HEK293 (cell line): Measurements from ENCODE around the gene EMSY.

Experiments used
- CTCF ChIA-PET: fragments of 350-600 bp; formaldehyde crosslinking; extraction: SDS; loops from one replicate; lab custom pipeline; 2021; ENCODE audit warnings: antibody characterized with exemption; lab: Yijun Ruan, JAX
- POLR2A ChIA-PET: fragments of 300-600 bp; formaldehyde crosslinking; extraction: SDS; loops from one replicate; lab custom pipeline; 2020; ENCODE audit warnings: antibody characterized with exemption, inconsistent platforms; lab: Yijun Ruan, JAX
- H3K27ac ChIP-seq: fragments of 200-500 bp; sonication (Bioruptor generic); 2 replicates; pipeline ENCODE4 v1.5.1; 2014; ENCODE audit warnings: low read depth, low read length, control low read depth, inconsistent platforms; ENCODE audit errors: extremely low read depth
- H3K36me3 ChIP-seq, 2 experiments: fragments of 200-500 bp in 1 of 2; sonication (Bioruptor generic) in 1 of 2; 1 replicate in 1 of 2; 2 replicates in 1 of 2; pipeline ENCODE4 v1.5.1; 2014 to 2017; ENCODE audit warnings: inconsistent platforms in 2 of 2, low read length in 2 of 2; ENCODE audit not compliant: control insufficient read depth in 2 of 2, insufficient read depth in 1 of 2
- H3K4me1 ChIP-seq: fragments of 200-500 bp; sonication (Bioruptor generic); 2 replicates; pipeline ENCODE4 v1.5.1; 2014; ENCODE audit warnings: mild to moderate bottlenecking, low read length, inconsistent platforms; ENCODE audit not compliant: control insufficient read depth, insufficient read depth
- H3K4me3 ChIP-seq: 2 replicates; pipeline ENCODE4 v1.5.1; 2011; ENCODE audit warnings: low read depth, mild to moderate bottlenecking, control low read depth, low read length, moderate library complexity
- H3K9me3 ChIP-seq: fragments of 200-500 bp; sonication (Bioruptor generic); 2 replicates; pipeline ENCODE4 v1.5.1; 2014; ENCODE audit warnings: low read depth, low read length, inconsistent platforms; ENCODE audit not compliant: control insufficient read depth, insufficient read depth
- EGR2 ChIP-seq: fragments of 450-650 bp; formaldehyde crosslinking; IDR thresholded peaks from 2 replicates; pipeline ENCODE4 v1.5.1; 2016; ENCODE audit warnings: low read depth, missing biosample characterization, missing genetic modification characterization
- FEZF1 ChIP-seq: fragments of 450-650 bp; formaldehyde crosslinking; IDR thresholded peaks from 2 replicates; pipeline ENCODE4 v1.5.1; 2016; ENCODE audit warnings: missing biosample characterization, missing genetic modification characterization
- HOXA7 ChIP-seq: sonication (generic); formaldehyde crosslinking; IDR thresholded peaks from 2 replicates; pipeline ENCODE4 v1.8.1; 2022; ENCODE audit warnings: missing genetic modification reagents, borderline replicate concordance
- KLF1 ChIP-seq: fragments of 450-650 bp; formaldehyde crosslinking; IDR thresholded peaks from 2 replicates; pipeline ENCODE4 v1.5.1; 2016; ENCODE audit warnings: missing biosample characterization, missing genetic modification characterization
- MEIS1 ChIP-seq: sonication (generic); formaldehyde crosslinking; IDR thresholded peaks from 2 replicates; pipeline ENCODE4 v1.8.1; 2022; ENCODE audit warnings: missing genetic modification reagents, mild to moderate bottlenecking, borderline replicate concordance
- OVOL3 ChIP-seq: fragments of 450-650 bp; formaldehyde crosslinking; IDR thresholded peaks from 2 replicates; pipeline ENCODE4 v1.5.1; 2016; ENCODE audit warnings: missing biosample characterization, missing genetic modification characterization
- PRDM1 ChIP-seq: fragments of 450-650 bp; formaldehyde crosslinking; IDR thresholded peaks from 2 replicates; pipeline ENCODE4; 2016; ENCODE audit warnings: missing biosample characterization, missing genetic modification characterization
- SALL2 ChIP-seq: fragments of 450-650 bp; formaldehyde crosslinking; IDR thresholded peaks from 2 replicates; pipeline ENCODE4 v1.5.0; 2017; ENCODE audit warnings: missing biosample characterization, mild to moderate bottlenecking, missing genetic modification characterization, borderline replicate concordance
- SETDB1 ChIP-seq: IDR thresholded peaks from one replicate; pipeline ENCODE4 v1.6.1; 2017; ENCODE audit warnings: mild to moderate bottlenecking, low read length, moderate library complexity, mixed read lengths; ENCODE audit not compliant: insufficient read length
- TCF7L2 ChIP-seq: IDR thresholded peaks from 2 replicates; pipeline ENCODE4 v1.6.1; 2011; ENCODE audit warnings: low read depth, mild to moderate bottlenecking, inconsistent platforms, low read length, moderate library complexity, borderline replicate concordance
- TRIM28 ChIP-seq: IDR thresholded peaks from 2 replicates; pipeline ENCODE4 v1.6.1; 2011; ENCODE audit warnings: low read length, control low read depth, borderline replicate concordance
- ZBTB48 ChIP-seq: fragments of 450-650 bp; formaldehyde crosslinking; IDR thresholded peaks from 2 replicates; pipeline ENCODE4 v1.5.1; 2016; ENCODE audit warnings: missing biosample characterization, missing genetic modification characterization
- ZNF114 ChIP-seq: fragments of 450-650 bp; formaldehyde crosslinking; IDR thresholded peaks from 2 replicates; pipeline ENCODE4 v1.5.0; 2017; ENCODE audit warnings: missing biosample characterization, missing genetic modification characterization
- ZNF138 ChIP-seq: fragments of 450-650 bp; formaldehyde crosslinking; IDR thresholded peaks from 2 replicates; pipeline ENCODE4 v1.5.1; 2016; ENCODE audit warnings: missing biosample characterization, missing genetic modification characterization, borderline replicate concordance
- ZNF169 ChIP-seq: fragments of 450-650 bp; formaldehyde crosslinking; IDR thresholded peaks from 2 replicates; pipeline ENCODE4 v1.5.1; 2016; ENCODE audit warnings: missing biosample characterization, missing genetic modification characterization
- ZNF214 ChIP-seq: fragments of 450-650 bp; formaldehyde crosslinking; IDR thresholded peaks from 2 replicates; pipeline ENCODE4 v1.5.1; 2017; ENCODE audit warnings: missing biosample characterization, mild to moderate bottlenecking, missing genetic modification characterization, borderline replicate concordance
- ZNF350 ChIP-seq: fragments of 450-650 bp; formaldehyde crosslinking; IDR thresholded peaks from 2 replicates; pipeline ENCODE4 v1.5.0; 2017; ENCODE audit warnings: missing biosample characterization, mild to moderate bottlenecking, missing genetic modification characterization
- ZNF514 ChIP-seq: fragments of 450-650 bp; formaldehyde crosslinking; IDR thresholded peaks from 2 replicates; pipeline ENCODE4 v1.5.1; 2016; ENCODE audit warnings: missing biosample characterization, missing genetic modification characterization
- ZNF560 ChIP-seq: fragments of 450-650 bp; formaldehyde crosslinking; IDR thresholded peaks from 2 replicates; pipeline ENCODE4 v1.5.1; 2017; ENCODE audit warnings: missing biosample characterization, missing genetic modification characterization, borderline replicate concordance
- ZNF561 ChIP-seq: fragments of 450-650 bp; IDR thresholded peaks from 2 replicates; pipeline ENCODE4 v1.5.1; 2018; ENCODE audit warnings: missing biosample characterization, missing genetic modification characterization, borderline replicate concordance
- ZNF596 ChIP-seq: fragments of 450-650 bp; IDR thresholded peaks from 2 replicates; pipeline ENCODE4 v1.5.0; 2018; ENCODE audit warnings: missing biosample characterization, mild to moderate bottlenecking, missing genetic modification characterization, moderate library complexity
- ZNF707 ChIP-seq: fragments of 450-650 bp; formaldehyde crosslinking; IDR thresholded peaks from 2 replicates; pipeline ENCODE4 v1.5.1; 2016; ENCODE audit warnings: missing biosample characterization, missing genetic modification characterization
- ZNF76 ChIP-seq: fragments of 450-650 bp; formaldehyde crosslinking; IDR thresholded peaks from 2 replicates; pipeline ENCODE4; 2016; ENCODE audit warnings: low read depth, missing biosample characterization, missing genetic modification characterization, borderline replicate concordance
- ZNF785 ChIP-seq: fragments of 450-650 bp; formaldehyde crosslinking; IDR thresholded peaks from 2 replicates; pipeline ENCODE4 v1.5.1; 2016; ENCODE audit warnings: missing biosample characterization, missing genetic modification characterization
- ZSCAN16 ChIP-seq: fragments of 450-650 bp; formaldehyde crosslinking; IDR thresholded peaks from 2 replicates; pipeline ENCODE4 v1.5.1; 2016; ENCODE audit warnings: missing biosample characterization, missing genetic modification characterization
- TF ChIP-seq, protein P1 (sequence below): fragments of 450-650 bp; formaldehyde crosslinking; IDR thresholded peaks from 2 replicates; pipeline ENCODE4 v1.5.1; 2016; ENCODE audit warnings: missing biosample characterization, missing genetic modification characterization
- TF ChIP-seq, protein P2 (sequence below): fragments of 450-650 bp; formaldehyde crosslinking; IDR thresholded peaks from 2 replicates; pipeline ENCODE4 v1.5.1; 2016; ENCODE audit warnings: missing biosample characterization, missing genetic modification characterization
- TF ChIP-seq, protein P3 (sequence below): fragments of 450-650 bp; formaldehyde crosslinking; IDR thresholded peaks from 2 replicates; pipeline ENCODE4 v1.5.1; 2016; ENCODE audit warnings: missing biosample characterization, missing genetic modification characterization
- TF ChIP-seq, protein P4 (sequence below): fragments of 450-650 bp; formaldehyde crosslinking; IDR thresholded peaks from 2 replicates; pipeline ENCODE4 v1.5.1; 2017; ENCODE audit warnings: missing biosample characterization, missing genetic modification characterization

Gene EMSY

DNA sequence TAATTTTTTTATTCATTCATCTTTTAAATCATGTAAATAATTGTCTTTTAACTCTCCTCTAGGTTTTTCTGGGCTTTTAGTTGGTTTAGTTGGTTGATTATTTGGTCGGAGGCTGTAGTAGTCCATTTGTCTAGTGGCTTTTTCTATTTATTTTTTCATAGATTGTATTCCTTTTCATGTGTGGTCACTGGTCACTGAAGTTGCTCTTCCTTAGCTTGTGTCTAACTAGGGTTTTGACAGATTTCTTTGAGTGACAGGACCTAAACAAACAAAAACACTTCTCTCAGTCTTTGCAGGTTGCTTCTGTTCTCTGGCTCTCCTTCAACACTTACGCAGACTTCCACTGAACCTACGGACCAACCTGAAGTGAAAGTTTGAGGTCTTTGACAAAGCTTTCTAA, 112.6 kb downstream of the EMSY start:
- TF ChIP-seq ZNF560 (tag by site-specific recombination) = no peak
- TF ChIP-seq, protein P1, sequence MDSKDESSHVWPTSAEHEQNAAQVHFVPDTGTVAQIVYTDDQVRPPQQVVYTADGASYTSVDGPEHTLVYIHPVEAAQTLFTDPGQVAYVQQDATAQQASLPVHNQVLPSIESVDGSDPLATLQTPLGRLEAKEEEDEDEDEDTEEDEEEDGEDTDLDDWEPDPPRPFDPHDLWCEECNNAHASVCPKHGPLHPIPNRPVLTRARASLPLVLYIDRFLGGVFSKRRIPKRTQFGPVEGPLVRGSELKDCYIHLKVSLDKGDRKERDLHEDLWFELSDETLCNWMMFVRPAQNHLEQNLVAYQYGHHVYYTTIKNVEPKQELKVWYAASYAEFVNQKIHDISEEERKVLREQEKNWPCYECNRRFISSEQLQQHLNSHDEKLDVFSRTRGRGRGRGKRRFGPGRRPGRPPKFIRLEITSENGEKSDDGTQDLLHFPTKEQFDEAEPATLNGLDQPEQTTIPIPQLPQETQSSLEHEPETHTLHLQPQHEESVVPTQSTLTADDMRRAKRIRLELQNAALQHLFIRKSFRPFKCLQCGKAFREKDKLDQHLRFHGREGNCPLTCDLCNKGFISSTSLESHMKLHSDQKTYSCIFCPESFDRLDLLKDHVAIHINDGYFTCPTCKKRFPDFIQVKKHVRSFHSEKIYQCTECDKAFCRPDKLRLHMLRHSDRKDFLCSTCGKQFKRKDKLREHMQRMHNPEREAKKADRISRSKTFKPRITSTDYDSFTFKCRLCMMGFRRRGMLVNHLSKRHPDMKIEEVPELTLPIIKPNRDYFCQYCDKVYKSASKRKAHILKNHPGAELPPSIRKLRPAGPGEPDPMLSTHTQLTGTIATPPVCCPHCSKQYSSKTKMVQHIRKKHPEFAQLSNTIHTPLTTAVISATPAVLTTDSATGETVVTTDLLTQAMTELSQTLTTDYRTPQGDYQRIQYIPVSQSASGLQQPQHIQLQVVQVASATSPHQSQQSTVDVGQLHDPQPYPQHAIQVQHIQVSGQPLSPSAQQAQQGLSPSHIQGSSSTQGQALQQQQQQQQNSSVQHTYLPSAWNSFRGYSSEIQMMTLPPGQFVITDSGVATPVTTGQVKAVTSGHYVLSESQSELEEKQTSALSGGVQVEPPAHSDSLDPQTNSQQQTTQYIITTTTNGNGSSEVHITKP (tag by site-specific recombination) = no peak
- TF ChIP-seq, protein P2, sequence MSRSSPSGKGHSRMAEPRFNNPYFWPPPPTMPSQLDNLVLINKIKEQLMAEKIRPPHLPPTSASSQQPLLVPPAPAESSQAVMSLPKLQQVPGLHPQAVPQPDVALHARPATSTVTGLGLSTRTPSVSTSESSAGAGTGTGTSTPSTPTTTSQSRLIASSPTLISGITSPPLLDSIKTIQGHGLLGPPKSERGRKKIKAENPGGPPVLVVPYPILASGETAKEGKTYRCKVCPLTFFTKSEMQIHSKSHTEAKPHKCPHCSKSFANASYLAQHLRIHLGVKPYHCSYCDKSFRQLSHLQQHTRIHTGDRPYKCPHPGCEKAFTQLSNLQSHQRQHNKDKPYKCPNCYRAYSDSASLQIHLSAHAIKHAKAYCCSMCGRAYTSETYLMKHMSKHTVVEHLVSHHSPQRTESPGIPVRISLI (tag by site-specific recombination) = no peak
- TF ChIP-seq MEIS1 (CRISPR knock-in tag) = no peak
- TF ChIP-seq SALL2 (tag by site-specific recombination) = no peak
- no peak for TF ChIP-seq ZNF561
- TF ChIP-seq ZNF169 (tag by site-specific recombination) = no peak
- no peak for TF ChIP-seq OVOL3 (tag by site-specific recombination)
- TF ChIP-seq ZNF138 (tag by site-specific recombination) = no peak
- no peak for TF ChIP-seq EGR2 (tag by site-specific recombination)
- TF ChIP-seq HOXA7 (CRISPR knock-in tag) = no peak
- TF ChIP-seq FEZF1 (tag by site-specific recombination) = no peak
- TF ChIP-seq ZNF785 (tag by site-specific recombination) = no peak
- TF ChIP-seq SETDB1 = no peak
- TF ChIP-seq, all 188 proteins: peak for 0
- ChIA-PET POLR2A (no interaction called here), CTCF (no interaction called here)

DNA sequence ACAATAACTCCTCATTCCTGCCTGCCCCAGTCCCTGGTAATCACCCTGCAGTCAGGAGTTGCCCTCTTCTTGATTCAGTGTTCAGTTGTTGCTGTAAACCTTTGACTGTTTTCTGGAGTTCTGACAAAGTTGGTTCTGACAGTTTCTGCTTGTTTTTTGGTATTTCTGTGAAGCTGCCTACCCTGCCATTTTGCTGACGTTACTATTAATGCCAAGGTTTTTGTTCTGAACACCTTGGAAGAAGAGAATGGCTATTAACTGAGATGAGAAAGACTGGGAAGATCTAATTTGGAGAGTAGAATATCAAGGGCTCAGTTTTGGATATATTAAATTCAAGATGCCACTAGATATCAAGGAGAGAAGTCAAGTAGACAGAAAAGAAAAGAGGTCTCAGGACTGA, 113.7 kb downstream of the EMSY start:
- Histone ChIP-seq H3K4me1 (no peaks in the 10 kb centered on the region), H3K36me3 (no peaks in the 10 kb centered on the region), H3K9me3 (no peaks in the 10 kb centered on the region), H3K4me3 (no peak overlapping the region), H3K27ac (no peak overlapping the region)
- CTCF ChIA-PET = no interaction called here
- POLR2A ChIA-PET = no interaction called here
- TF ChIP-seq, protein P3, sequence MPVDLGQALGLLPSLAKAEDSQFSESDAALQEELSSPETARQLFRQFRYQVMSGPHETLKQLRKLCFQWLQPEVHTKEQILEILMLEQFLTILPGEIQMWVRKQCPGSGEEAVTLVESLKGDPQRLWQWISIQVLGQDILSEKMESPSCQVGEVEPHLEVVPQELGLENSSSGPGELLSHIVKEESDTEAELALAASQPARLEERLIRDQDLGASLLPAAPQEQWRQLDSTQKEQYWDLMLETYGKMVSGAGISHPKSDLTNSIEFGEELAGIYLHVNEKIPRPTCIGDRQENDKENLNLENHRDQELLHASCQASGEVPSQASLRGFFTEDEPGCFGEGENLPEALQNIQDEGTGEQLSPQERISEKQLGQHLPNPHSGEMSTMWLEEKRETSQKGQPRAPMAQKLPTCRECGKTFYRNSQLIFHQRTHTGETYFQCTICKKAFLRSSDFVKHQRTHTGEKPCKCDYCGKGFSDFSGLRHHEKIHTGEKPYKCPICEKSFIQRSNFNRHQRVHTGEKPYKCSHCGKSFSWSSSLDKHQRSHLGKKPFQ (tag by site-specific recombination) = no peak
- TF ChIP-seq ZNF76 (tag by site-specific recombination) (no peak), ZNF214 (no peak), ZNF514 (tag by site-specific recombination) (no peak), TCF7L2 (no peak), ZNF707 (tag by site-specific recombination) (no peak), ZNF114 (tag by site-specific recombination) (no peak), ZSCAN16 (no peak), TRIM28 (no peak), PRDM1 (tag by site-specific recombination) (no peak), ZBTB48 (tag by site-specific recombination) (no peak), ZNF350 (no peak), KLF1 (tag by site-specific recombination) (no peak), ZNF596 (tag by site-specific recombination) (no peak)
- TF ChIP-seq, protein P2 (tag by site-specific recombination) = no peak
- TF ChIP-seq, protein P4, sequence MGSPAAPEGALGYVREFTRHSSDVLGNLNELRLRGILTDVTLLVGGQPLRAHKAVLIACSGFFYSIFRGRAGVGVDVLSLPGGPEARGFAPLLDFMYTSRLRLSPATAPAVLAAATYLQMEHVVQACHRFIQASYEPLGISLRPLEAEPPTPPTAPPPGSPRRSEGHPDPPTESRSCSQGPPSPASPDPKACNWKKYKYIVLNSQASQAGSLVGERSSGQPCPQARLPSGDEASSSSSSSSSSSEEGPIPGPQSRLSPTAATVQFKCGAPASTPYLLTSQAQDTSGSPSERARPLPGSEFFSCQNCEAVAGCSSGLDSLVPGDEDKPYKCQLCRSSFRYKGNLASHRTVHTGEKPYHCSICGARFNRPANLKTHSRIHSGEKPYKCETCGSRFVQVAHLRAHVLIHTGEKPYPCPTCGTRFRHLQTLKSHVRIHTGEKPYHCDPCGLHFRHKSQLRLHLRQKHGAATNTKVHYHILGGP = no peak

More for the DNA sequence above, 112.6 kb downstream of the EMSY start:
- no peaks in the 10 kb centered on the region for H3K36me3 ChIP-seq
- no peak overlapping the region for H3K27ac ChIP-seq
- no peak overlapping the region for H3K4me3 ChIP-seq
- no peaks in the 10 kb centered on the region for H3K9me3 ChIP-seq
- H3K4me1 ChIP-seq = no peaks in the 10 kb centered on the region
